HTR-8/SVneo (cell line): Measurements from ENCODE around the gene GPM6B.

Source experiments
- DNase-seq: peaks from one replicate; pipeline ENCODE4 v3.0.0; 2011; ENCODE audit warnings: low spot score, mixed read lengths; ENCODE audit not compliant: insufficient read length
- FAIRE-seq: peaks from 2 replicates; lab custom pipeline; 2011; peaks lifted over from hg19 to GRCh38; lab: Jason Lieb, UNC

The GPM6B gene

DNA sequence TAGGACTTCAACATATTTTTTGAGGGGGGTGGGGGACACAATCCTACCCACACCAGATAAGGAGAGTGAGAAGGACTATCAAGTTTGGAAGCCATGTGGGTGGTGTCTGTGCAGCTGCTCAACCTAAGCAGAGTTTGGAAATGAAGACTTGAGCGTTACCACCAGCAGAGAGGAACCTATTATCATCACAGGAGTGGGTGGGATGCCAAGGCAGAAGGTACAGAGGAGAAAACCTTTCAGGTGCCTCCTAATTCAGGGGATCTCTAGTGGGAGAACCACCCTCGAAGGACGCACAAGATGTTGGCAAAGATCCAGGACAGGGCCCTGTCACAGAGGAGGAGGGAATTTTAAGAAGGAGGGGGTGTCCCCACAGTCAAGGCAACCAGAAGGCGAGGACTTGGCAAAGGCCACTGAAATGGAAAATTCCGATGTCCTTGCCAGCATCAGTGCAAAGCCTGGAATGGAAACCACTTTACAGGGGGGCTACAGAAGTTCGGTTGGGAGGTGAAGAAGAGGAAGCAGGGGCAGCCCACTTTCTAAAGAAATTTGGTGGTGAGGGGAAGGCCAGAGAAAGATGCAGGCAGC is 8.4 kb upstream of the GPM6B start:
- DNase-seq (no peak), FAIRE-seq (no peak)

DNA sequence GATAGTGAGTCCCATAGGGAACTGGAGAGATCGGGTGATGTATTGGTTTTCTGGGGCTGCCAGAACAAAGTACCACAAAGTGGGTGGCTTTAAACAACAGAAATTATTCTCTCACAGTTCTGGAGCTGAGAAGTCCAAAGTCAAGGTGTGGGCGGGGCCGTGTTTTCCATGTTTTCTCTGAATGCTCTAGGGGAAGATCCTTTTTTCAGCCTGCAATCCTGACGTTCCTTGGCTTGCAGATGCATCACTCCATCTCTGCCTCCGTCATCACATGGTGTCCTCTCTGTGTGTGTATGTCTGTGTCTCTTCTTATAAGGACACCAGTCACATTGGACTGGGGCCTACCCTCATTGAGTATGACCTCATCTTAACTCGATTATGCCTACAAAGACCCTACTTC is 7.9 kb upstream of the GPM6B start:
- DNase-seq (no peak), FAIRE-seq (no peak)

DNA sequence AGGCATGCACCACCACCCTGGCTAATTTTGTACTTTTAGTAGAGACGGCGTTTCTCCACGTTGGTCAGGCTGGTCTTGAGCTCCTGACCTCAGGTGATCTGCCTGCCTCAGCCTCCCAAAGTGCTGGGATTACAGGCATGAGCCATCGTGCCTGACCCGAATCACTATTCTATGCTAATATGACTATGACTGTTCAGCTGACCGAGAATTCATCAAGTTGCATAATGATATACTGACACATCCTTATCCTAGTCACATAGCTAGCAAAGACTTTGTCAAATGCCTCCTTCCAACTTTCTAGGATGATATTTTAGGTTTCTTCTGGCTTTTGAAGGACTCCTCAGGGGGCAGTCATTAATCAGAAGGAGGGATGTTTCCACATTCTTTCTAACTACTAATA is 4.8 kb upstream of the GPM6B start:
- FAIRE-seq (no peak), DNase-seq (no peak)

DNA sequence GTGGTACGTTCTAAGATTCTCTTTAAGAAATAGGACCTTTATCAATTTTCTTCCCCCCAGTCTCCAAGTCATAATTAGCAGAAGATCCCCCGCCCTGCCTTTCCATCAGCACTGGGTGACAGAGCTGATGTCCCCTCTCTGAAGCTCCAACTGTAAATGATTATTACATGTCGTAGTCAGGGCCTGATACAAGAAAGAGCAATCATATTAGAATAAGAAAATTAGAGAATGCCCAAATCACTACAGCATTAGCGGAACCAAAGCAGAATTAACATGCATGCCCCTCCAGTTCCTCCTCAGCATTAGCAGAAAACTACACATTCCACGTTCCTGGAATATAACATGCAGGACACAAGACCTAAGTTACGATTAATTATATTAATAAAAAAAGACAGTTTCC is 717 bp downstream of the GPM6B start:
- DNase-seq (no peak), FAIRE-seq (no peak)

DNA sequence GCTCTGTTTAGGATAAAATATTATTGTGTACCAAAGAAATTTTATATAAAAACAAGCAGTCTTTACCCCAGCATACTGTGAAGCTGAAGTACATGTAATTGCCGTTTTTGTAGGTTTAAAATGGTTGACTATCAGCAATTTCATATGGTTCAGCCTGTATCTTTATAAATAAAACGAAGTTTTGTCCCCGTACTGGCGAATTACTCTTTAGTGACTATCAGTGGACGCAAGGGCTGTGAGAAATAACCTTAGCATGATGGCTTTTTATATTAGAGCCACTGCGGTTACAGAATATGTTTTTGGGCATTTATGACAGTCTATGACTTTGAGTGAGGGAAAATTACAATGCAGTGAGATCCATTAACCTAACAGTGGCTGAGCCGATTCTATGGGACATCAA is 1.2 kb downstream of the GPM6B start:
- FAIRE-seq, result no peak
- DNase-seq, result no peak

DNA sequence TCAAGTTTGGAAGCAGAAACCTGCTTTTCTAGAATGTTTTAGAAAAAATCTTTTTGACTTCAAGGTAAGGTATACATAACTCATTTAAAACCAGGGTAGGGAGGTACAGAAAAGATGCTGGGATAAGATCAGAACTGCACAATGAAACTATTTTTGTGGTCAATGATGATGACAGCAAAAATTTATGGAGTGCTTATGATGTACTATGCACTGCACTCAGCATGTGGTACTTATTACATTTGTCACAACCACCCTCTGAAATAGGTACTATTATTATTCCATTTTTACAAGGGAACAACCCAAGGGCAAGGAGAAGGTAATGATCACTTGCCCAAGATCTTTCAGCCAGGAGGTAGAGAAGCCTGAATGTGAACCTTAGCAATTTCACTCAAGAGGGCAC is 8.0 kb downstream of the GPM6B start:
- DNase-seq, result no peak
- FAIRE-seq, result no peak

DNA sequence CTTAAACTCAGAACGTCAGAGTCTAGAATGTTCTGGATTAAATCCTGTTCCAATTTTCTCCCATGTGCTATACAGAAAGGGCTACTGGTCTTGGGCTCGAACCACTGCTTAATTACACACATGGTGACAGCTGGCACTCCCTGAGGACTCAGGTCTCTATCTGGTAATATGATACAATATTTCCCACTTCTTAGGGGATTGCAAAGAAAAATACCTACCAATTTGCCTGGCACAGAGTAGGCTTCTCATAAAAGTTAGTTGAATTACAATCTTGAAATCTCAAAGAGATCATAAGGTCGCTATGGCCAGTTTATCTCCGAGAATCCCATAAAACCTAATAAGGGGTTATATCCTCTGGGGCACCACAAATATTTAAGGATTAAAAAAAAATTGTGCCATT is 8.6 kb downstream of the GPM6B start:
- FAIRE-seq (no peak), DNase-seq (no peak)

DNA sequence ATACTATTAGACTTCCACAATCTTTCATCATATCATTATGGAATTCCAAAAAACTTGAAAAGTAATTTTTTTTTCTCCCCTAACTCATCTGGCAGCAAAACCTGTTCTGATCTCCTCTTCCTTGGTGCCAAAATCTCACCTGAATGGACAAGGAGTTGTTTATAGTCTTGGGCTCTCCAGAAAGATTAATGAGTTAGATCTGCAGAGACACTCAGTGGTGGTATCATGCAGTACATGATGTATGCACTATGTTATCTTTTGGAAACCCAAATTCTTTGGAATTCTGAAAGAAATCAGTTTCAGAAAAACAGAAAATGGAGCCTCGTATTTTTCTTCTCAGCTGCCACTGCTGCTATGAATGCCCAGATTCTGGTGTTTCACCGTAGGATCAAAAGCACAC is 11.7 kb downstream of the GPM6B start:
- DNase-seq (no peak), FAIRE-seq (no peak)

DNA sequence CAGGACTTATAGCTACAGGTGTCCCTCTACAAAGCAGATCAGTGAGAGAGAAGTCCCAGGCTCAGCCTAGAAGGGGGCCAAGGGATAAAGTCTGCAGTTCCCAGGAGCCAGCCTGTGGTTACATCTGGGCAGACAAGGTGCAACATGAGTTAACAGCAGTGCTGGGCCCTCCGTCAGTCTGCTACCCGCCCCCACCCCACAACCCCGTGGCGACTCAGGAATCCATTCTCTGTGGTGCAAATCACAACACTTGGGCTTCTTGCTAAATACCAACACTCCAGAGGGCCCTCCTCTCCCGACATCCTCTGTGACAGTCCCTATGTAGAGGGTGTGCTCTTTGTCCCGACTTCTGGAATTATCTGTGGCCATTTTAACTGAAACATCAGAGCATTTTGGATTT is 13.8 kb downstream of the GPM6B start:
- DNase-seq, result no peak
- no peak for FAIRE-seq

DNA sequence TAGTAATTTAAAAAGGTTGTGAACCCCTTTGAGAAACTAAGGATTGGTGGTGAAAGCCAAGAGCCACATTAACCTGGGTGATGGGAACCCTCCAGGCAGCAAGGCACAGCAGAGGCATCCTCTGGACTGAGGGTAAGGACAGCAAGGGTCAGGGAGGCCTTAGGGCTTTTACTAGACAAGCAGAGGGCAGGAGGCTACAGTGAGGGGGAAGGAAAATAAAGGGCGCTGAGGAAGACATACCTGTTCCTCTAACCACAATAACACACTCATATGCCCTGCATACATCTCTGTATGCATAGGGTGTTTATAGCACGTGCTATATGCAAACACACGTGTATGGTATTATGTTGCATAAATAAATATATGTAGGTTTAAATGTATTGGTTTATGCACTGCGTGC is 18.7 kb downstream of the GPM6B start:
- FAIRE-seq, result no peak

DNA sequence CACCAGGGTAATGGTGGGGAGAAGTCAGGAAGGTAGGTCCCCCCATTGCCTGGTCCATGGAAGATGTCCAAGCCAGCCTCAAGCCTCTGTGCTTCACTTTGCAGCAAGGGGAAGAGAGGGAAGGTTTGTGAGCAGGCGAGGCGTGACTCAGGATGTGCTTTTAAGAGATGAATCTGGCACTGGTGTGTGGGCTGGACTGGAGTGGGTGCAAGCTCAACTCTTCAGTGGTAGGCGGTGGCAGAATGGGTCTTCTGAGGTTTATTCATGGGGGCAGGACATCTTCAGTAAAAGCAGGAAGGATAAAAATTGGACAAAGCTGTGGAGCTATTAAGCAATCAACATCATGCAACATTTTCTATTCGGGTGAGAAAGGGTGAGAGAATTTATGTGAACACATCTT is 19.4 kb downstream of the GPM6B start:
- DNase-seq (no peak), FAIRE-seq (no peak)

More for the DNA sequence above, 18.7 kb downstream of the GPM6B start:
- no peak for DNase-seq

DNA sequence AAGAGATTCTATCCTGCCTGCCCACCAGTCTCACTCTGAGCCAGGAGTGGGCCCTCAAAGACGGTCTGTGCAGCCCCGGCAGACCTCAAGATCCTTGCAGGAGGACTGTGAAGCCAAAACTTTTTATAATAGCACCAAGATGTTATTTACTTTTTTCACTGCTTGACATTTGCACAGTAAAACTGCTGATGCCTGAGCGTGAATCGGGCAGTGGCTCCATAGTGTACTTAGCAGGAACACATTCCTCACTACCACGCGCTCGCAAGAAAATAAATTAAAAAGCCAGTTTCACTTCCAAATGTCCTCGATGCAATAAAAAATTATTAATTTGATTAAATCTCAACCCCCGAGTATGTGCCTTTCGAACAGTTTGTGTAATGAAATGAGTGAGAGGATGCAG is 22.5 kb downstream of the GPM6B start:
- FAIRE-seq (no peak), DNase-seq (no peak)

DNA sequence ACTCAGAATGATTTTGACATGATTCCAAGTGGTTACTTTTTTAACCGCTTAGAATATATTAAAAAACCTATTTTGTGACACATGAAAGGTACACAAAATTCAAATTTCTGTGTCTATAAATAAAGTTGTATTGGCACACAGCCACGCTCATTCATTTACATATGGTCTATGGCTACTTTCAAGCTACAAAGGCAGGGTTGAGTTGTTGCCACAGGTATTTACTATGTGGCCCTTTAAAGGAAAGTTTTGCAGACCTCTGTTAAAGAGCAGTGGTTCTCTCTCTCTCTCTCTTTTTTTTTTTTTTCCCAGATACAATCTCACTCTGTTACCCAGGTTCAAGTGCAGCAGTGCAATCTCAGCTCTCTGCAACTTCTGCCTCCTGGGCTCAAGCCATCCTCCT is 23.0 kb downstream of the GPM6B start:
- FAIRE-seq, result no peak
- no peak for DNase-seq

DNA sequence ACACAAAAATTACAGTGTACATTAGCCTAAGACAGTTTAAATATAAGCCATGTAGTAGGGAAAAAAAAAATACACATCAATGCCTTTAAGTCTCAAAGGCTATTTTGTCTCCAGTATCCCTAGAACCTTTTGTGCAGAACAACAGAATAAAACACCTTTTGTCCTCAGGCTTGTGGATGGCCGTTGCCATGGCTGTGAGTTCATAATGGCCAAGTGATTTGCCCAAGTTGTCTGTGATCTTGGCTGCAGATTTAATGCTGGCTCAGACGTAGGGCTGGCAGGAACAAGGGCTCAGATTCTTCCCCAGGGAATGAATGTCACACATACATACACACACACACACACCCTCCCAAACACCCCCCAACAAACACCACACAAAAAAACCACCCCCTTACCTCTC is 25.3 kb downstream of the GPM6B start:
- FAIRE-seq (no peak), DNase-seq (no peak)

DNA sequence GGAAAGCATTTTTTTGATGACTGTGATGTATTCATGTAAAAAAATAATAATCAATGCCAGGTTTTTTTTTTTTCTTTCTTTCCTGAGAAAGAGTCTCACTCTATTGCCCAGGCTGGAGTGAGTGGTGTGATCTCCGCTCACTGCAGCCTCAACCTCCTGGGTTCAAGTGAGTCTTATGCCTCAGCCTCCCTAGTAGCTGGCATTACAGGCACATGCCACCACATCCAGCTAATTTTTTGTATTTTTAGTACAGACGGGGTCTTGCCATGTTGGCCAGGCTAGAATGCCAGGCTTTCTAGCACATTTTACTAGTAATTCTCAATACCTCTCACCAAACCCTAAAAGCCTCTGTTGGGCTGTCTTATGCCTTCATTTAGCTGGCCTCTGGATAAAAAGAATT is 25.7 kb downstream of the GPM6B start:
- DNase-seq (no peak), FAIRE-seq (no peak)

DNA sequence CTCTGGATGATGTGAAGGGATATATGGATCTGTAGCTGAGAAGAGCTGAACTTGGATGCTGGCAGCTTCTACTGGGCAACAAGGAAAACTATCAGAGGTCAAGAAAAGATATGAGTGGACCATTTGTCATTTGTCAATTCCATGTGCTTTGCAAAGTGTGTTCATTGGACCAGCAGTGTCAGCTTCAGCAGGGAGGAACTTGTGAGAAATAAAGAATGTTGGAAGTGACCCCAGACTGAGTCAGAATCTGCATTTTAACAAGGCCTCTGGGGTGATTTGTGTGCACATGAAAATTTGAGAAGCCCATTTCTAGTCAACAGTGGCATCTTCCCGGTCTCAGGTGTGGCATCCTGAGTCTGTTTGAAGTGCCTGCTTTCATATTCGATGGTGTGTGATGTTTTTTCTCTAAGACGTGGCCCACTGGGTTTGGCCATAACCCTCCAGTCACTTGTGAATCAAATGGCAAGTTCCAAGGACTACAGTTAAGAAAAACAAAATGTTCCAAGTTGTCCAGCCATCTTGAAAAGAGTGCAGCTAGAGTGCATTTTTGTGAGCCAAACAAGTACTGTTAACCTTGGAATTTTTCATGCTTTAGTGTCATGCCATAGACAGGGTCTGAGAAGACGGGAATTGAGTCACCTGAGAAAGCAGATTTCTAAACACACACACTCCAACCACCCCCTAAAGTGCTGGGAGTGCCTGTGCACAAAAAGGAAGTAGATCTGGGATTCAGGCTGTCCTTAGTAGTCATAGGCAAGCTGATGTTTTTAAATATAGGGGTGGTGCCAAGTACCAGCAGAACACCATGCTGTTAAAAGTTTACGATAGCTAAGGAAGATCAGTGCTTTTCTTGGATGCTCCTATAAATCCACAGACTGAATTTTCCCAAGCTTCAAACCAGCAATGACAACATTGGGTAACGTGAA is 26.4 kb downstream of the GPM6B start:
- no peak for FAIRE-seq
- DNase-seq, result no peak

DNA sequence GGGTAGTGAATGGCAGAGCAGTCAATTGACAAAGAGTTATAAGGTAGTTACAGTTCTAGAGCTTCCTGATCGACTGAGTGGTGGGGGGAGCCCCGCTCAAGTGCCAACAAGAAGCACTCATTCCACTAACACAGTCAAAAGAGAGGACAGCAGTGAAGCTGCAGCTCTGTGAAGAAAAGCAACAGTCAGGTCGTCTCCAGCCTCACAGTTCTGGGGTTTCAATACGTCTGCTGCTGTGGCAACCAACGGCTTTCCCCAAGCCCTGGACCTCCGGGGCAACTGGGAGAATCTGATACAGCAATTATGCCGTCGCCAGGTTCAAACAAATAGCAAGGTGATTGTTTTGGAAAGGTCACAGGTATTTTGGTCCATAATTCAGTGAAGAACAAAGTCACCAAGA is 30.8 kb downstream of the GPM6B start:
- no peak for DNase-seq
- no peak for FAIRE-seq

DNA sequence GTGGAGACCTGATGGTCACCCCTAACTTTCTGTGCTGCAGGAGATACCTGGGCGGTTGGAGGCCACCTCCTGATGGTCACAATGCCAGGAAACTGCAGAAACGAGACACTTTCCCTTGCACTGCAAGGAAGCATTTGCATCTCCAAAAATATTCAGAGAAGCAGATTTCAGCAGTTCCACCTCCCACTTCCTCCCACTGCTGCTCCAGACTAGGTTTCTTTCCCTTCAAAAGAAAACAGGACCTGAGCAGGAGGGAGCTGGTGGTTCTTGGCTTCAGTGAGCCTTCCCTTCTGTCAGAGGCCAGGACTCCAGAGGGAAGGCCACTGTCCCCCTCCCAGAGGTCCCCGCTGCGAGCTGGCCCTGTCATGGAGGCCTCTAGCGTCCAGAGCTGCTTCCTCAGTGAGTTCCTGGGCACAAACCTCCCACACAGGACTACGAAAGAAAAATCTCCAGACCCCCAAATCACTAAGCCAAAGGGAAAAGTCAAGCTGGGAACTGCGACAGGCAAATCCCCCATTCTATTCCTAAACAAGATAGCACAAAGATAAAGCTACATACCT is 35.9 kb downstream of the GPM6B start:
- no peak for FAIRE-seq

DNA sequence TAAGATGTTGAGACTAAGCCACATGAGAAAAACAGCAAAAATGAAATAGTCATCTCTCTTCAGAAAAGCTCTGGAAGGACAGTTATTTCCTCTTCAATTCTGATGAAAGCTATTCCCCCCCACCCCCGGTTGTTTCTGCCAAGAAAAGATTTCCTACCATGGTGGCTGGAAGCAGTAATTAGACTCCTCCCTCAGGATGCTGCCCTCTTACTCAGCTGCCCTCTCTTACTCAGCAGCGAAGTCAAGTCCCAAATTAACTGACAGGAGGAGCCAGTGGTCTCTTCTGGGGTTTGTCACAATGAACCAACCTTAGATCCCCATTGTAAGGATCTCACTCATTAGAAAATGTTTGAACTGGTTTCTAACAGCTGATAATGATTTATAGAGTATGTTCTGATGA is 38.0 kb downstream of the GPM6B start:
- FAIRE-seq, result no peak
- DNase-seq, result peak; percentile 11

More for the DNA sequence above, 35.9 kb downstream of the GPM6B start:
- no peak for DNase-seq

DNA sequence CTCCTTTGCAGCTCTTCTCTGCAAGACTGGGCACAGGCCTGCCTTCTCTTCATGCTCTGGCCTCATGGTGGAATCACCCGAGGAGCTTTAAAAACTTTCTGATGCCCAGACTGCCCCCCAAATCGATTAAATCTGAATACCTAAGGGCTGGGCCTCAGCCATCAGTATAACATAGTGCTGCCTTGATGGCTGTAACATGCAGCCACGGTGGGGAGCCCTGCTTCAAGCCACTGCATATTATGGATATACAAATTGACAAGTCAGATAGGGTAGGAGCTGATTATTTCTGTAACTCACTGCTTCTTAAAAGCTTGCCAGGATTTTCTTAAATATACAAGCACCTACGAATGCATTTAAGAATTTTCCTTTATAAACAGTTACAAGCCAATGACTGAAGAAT is 40.5 kb downstream of the GPM6B start:
- no peak for FAIRE-seq

DNA sequence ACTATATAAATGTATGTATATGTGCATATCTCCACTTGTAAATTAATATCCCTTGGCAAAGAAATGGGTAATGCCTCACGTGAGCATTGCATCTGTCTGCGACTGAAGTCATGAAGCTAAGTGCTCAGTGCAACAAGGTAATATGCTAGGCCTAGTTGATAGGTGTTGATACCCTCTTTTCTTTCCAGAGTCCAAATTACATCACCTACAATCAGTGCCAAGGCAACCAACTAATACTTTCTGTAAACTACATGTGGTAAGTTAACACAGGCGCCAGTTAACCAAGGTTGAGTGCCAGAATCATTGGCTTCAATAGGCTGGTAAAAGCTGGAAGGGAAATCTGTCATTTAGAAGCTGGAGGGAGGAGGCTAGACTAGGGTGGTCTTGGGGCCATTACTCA is 41.1 kb downstream of the GPM6B start:
- DNase-seq (no peak), FAIRE-seq (peak; percentile 4)

More for the DNA sequence above, 40.5 kb downstream of the GPM6B start:
- DNase-seq, result no peak

DNA sequence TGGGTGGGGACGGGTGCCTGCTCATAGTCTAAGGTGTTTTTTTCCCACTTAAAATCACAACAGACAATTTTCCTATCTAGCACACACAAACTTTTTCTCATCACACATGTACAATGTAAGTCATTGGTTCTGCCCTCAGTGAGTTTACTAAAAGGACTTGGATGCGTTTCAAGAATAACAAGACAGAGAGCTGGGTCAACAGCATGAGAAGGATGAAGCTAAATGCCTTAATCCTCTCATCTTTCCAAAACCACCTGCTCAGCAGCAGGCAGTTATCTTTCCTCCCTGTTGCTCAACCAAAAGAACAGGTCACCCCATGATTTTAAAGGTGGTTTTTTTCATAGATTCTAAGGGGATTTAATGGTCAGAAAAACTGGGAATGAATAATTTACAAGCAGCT is 42.2 kb downstream of the GPM6B start:
- FAIRE-seq, result no peak

More for the DNA sequence above, 42.2 kb downstream of the GPM6B start:
- no peak for DNase-seq
